ENCODE results near the gene CFAP58.

Gene CFAP58

GRCh38 chr10:104416851-104417250, 63.2 kb downstream of the CFAP58 start:
- TF ChIP-seq CTCF (IDR thresholded peaks at IDR 0.05; ENCODE audit: low read depth, low read length) = no peak
- Histone ChIP-seq H3K27ac (no peak overlapping the region), H3K4me3 (ENCODE audit: low read depth, low read length) (no peak overlapping the region), H3K27me3 (ENCODE audit: insufficient read depth, low read depth, severe bottlenecking) (no peaks in the 10 kb centered on the region), H3K36me3 (no peaks in the 10 kb centered on the region), H3K9me3 (ENCODE audit: severe bottlenecking) (no peaks in the 10 kb centered on the region)
- no peak for DNase-seq

GRCh38 chr10:104417637-104418292, 64.1 kb downstream of the CFAP58 start:
- H3K27ac ChIP-seq = no peak overlapping the region
- H3K9me3 ChIP-seq (ENCODE audit: severe bottlenecking) = no peaks in the 10 kb centered on the region
- no peak for TF ChIP-seq CTCF (IDR thresholded peaks at IDR 0.05; ENCODE audit: low read depth, low read length)
- H3K36me3 ChIP-seq = no peaks in the 10 kb centered on the region
- H3K27me3 ChIP-seq (ENCODE audit: insufficient read depth, low read depth, severe bottlenecking) = no peaks in the 10 kb centered on the region
- no peak overlapping the region for H3K4me3 ChIP-seq (ENCODE audit: low read depth, low read length)
- DNase-seq = no peak

GRCh38 chr10:104424719-104425118, 71.1 kb downstream of the CFAP58 start:
- no peaks in the 10 kb centered on the region for H3K27me3 ChIP-seq (ENCODE audit: insufficient read depth, low read depth, severe bottlenecking)
- no peak for TF ChIP-seq CTCF (IDR thresholded peaks at IDR 0.05; ENCODE audit: low read depth, low read length)
- no peak for DNase-seq
- no peaks in the 10 kb centered on the region for H3K36me3 ChIP-seq
- no peak overlapping the region for H3K27ac ChIP-seq
- no peak overlapping the region for H3K4me3 ChIP-seq (ENCODE audit: low read depth, low read length)
- no peaks in the 10 kb centered on the region for H3K9me3 ChIP-seq (ENCODE audit: severe bottlenecking)

GRCh38 chr10:104427989-104428388, 74.4 kb downstream of the CFAP58 start:
- DNase-seq = no peak
- no peak for TF ChIP-seq CTCF (IDR thresholded peaks at IDR 0.05; ENCODE audit: low read depth, low read length)
- Histone ChIP-seq H3K4me3 (ENCODE audit: low read depth, low read length) (no peak overlapping the region), H3K27me3 (ENCODE audit: insufficient read depth, low read depth, severe bottlenecking) (no peaks in the 10 kb centered on the region), H3K9me3 (ENCODE audit: severe bottlenecking) (no peaks in the 10 kb centered on the region), H3K36me3 (no peaks in the 10 kb centered on the region), H3K27ac (no peak overlapping the region)

- no peak overlapping the region for H3K4me3 ChIP-seq (ENCODE audit: low read depth, low read length)
- no peak for DNase-seq
- H3K27ac ChIP-seq = no peak overlapping the region
- no peak for TF ChIP-seq CTCF (IDR thresholded peaks at IDR 0.05; ENCODE audit: low read depth, low read length)
- H3K36me3 ChIP-seq = no peaks in the 10 kb centered on the region
- H3K9me3 ChIP-seq (ENCODE audit: severe bottlenecking) = no peaks in the 10 kb centered on the region
- H3K27me3 ChIP-seq (ENCODE audit: insufficient read depth, low read depth, severe bottlenecking) = no peaks in the 10 kb centered on the region
These were observed 76.2 kb downstream of the CFAP58 start for GRCh38 chr10:104429846-104430245.

- Histone ChIP-seq H3K4me3 (ENCODE audit: low read depth, low read length) (no peak overlapping the region), H3K27ac (no peak overlapping the region), H3K9me3 (ENCODE audit: severe bottlenecking) (no peaks in the 10 kb centered on the region), H3K36me3 (no peaks in the 10 kb centered on the region), H3K27me3 (ENCODE audit: insufficient read depth, low read depth, severe bottlenecking) (no peaks in the 10 kb centered on the region)
- DNase-seq = no peak
- no peak for TF ChIP-seq CTCF (IDR thresholded peaks at IDR 0.05; ENCODE audit: low read depth, low read length)
These were observed 76.7 kb downstream of the CFAP58 start for GRCh38 chr10:104430360-104430759.
